Astrocyte of the cerebellum (primary cell): ENCODE results near the gene EXOSC7.
"Not testable (repeated sequence)": the region's sequence is repeated elsewhere in the genome, so short reads cannot be mapped to it uniquely, and the experiment has no call there.

ENCODE experiments used
- DNase-seq: peaks from one replicate; pipeline ENCODE4 v3.0.0-alpha.2; 2011; ENCODE audit warnings: low read depth
- H3K4me3 ChIP-seq: 2 replicates; pipeline ENCODE4 v1.5.1; 2011; ENCODE audit warnings: mild to moderate bottlenecking, low read depth, low read length, moderate library complexity
- in situ Hi-C: cut with HindIII; loops from 2 replicates; pipeline ENCODE4 v1.10.0; 2017; ENCODE audit warnings: low sequenced_read_pairs
- TF ChIP-seq, protein P1 (sequence below): IDR thresholded peaks from 2 replicates; pipeline ENCODE4 v1.5.1; 2012; ENCODE audit warnings: low read length, low read depth, moderate library complexity, mild to moderate bottlenecking; ENCODE audit errors: missing control alignments

Gene EXOSC7

DNA sequence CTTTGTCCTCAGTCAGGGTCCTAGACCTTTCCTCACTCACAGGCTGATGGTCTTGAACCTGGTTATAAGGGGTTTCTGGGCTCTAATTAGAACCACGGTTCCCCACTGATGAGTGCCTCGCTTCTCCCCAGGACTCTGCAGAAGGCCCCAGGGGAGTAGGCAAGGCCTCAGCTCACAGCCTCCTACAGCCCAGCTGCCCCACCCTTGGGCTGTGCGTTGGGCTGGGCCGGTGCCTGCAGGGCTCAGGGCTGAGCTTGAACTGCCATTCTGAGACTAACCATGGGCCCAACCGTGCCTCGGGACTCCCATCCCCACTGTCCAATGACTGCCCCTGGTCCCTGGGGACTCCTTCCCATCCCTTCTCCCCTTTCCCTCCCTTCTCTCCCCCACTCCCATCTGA lies 75.6 kb downstream of the EXOSC7 start:
- H3K4me3 ChIP-seq: no peak overlapping the region
- TF ChIP-seq, protein P1, sequence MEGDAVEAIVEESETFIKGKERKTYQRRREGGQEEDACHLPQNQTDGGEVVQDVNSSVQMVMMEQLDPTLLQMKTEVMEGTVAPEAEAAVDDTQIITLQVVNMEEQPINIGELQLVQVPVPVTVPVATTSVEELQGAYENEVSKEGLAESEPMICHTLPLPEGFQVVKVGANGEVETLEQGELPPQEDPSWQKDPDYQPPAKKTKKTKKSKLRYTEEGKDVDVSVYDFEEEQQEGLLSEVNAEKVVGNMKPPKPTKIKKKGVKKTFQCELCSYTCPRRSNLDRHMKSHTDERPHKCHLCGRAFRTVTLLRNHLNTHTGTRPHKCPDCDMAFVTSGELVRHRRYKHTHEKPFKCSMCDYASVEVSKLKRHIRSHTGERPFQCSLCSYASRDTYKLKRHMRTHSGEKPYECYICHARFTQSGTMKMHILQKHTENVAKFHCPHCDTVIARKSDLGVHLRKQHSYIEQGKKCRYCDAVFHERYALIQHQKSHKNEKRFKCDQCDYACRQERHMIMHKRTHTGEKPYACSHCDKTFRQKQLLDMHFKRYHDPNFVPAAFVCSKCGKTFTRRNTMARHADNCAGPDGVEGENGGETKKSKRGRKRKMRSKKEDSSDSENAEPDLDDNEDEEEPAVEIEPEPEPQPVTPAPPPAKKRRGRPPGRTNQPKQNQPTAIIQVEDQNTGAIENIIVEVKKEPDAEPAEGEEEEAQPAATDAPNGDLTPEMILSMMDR: no peak
- in situ Hi-C loops: no loop called here
- DNase-seq: no peak

DNA sequence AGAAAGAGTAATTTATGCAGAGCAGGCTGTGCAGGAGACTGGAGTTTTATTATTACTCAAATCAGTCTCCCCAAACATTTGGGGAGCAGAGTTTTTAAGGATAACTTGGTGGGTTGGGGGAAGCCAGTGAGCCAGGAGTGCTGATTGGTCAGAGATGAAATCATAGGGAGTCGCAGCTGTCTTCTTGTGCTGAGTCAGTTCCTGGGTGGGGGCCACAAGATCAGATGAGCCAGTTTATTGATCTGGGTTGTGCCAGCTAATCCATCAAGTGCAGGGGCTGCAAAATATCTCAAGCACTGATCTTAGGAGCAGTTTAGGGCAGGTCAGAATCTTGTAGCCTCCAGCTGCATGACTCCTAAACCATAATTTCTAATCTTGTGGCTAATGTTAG lies 77.8 kb downstream of the EXOSC7 start:
- H3K4me3 ChIP-seq, DNase-seq, in situ Hi-C loops: not testable (repeated sequence)

DNA sequence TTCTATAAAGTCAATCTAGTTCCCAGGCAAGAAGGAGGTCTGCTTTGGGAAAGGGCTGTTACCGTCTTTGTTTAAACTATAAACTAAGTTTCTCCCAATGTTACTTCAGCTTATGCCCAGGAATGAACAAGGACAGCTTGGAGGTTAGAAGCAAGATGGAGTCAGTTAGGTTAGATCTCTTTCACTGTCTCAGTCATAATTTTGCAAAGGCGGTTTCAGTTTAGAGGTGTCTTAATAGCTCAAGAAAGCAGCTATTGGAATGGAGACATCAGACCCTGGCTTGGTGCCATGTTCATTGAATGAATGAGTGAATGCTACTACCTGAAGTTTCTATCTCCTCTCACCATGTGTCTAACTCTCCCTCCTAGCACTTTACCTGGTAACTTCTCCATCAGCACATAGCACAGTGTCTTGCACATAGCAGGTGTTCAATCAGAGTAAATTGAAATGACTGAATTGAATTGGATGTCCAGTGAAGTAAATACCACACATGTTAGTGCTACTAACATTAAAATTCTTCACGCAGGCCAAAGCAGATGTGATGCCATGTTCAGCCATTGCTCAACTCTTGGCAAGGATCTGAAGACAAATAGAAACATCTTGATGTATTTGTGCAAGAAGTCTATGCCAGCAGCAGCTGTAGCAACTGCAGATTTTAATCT lies 78.3 kb downstream of the EXOSC7 start:
- in situ Hi-C loops: no loop called here

DNA sequence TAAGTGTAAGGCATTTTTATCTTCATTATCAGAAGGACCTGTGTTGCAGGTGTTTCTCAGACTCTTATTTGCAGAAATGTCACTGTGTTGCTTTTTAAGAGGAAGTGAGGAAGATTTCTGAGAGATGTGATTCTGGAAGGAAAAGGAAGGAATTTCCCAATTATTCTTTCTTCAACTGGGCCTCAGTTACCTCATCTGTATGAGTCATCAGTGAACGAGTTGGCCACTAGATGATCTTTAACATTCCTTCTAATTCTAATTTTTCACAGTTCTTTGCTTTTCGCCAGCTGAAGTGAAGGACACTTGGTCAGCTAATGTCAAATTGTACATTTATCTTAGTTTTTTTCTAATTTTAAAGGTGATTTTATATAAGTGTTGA lies 79.0 kb downstream of the EXOSC7 start:
- H3K4me3 ChIP-seq: no peak overlapping the region
- DNase-seq: peak; percentile 60
- TF ChIP-seq, protein P1: no peak
- in situ Hi-C loops: no loop called here

More for the DNA sequence above, 78.3 kb downstream of the EXOSC7 start:
- no peak overlapping the region for H3K4me3 ChIP-seq
- peak; percentile 47 for DNase-seq
- TF ChIP-seq, protein P1: no peak

DNA sequence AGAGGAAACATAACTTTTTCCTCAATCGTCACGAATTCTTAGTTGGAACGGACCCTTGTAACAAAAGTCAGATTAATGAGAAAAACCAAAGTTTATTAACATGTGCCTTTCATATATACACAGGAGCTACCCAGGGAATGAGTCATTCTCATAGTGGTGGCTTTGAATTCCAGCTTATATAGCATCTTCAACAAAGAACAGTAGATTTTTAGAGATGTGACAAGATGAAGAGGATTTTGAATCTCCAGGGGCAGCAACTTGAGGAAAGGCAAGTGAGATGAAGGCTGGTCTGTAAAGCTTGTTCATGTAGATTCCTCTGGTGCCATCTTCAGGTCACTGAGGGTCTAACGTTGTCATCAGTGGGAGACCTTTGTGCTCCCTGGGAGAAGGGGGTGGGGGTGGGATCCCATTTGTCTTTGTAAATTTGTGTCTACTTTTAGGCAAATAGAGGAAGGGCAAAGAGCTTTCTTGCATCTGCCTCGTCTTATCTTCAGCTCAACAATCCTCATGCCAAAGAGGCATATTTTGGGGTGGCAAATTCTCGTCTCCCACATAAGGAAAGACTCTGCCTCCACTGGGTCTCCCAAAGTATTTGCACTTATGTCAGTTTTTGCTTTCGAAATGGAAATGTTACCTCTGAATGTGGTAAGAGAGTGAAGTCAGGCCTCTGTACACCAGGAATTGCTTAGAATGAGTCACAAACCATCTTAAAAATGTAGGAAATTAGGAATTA lies 79.5 kb downstream of the EXOSC7 start:
- in situ Hi-C loops: no loop called here
- TF ChIP-seq, protein P1: no peak
- H3K4me3 ChIP-seq: no peak overlapping the region
- DNase-seq: peak; percentile 57

DNA sequence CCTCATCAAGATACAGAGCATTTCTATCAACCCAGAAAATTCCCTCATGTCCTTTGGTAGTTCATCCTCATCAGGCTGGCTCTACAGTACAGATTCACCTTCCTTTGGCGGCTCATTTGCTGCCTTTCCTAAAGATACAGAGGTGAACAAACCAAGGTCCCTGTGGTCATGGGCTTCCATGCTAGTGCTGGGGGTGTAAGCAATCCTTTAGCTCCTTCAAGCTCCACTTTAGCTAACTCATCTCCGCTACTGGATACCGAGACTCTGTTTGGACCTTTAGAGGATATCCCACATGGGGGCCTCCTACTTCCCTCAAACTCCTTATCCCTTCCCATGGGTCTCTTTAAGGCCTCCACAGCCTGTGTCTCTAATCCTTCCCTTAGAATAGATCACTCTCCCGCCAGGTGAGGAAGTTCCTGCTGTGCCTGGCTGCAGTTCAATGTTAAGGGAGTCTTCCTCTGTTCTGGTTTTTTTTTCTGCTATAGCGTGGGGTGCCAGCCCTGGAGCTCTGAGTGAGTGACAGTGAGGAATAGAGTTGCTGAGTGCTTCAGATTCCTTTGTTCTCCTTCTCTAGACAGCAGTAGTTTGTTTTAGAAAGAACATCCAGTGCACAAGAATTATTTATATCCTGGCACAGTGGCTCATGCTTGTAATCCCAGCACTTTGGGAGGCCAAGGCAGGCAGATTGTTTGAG lies 80.7 kb downstream of the EXOSC7 start:
- in situ Hi-C loops: no loop called here
- no peak overlapping the region for H3K4me3 ChIP-seq
- no peak for DNase-seq
- TF ChIP-seq, protein P1: no peak

DNA sequence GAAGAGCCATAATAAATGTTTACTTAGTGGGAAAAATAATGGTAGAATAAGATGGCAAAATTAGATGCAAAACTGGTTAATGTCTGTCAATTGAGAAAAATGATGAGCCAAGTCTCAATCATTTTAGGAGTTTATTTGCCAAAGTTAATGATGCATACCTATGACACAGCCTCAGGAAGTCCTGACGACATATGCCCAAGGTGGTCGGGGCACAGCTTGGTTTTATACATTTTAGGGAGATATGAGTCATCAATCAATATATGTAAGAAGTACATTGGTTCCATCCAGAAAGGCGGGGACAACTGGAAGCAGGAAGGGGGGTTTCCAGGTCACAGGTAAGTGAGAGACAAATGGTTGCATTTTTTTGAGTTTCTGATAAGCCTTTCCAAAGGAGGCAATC lies 81.5 kb downstream of the EXOSC7 start:
- in situ Hi-C loops: no loop called here
- TF ChIP-seq, protein P1: no peak
- no peak overlapping the region for H3K4me3 ChIP-seq
- DNase-seq: no peak
